Measurements from ENCODE around the gene CLDND2.

The CLDND2 gene

GRCh38 chr19:51365965-51366388, 2.8 kb downstream of the CLDND2 start, which contains the start of gene ETFB (continued):
- TF ChIP-seq, protein P1, sequence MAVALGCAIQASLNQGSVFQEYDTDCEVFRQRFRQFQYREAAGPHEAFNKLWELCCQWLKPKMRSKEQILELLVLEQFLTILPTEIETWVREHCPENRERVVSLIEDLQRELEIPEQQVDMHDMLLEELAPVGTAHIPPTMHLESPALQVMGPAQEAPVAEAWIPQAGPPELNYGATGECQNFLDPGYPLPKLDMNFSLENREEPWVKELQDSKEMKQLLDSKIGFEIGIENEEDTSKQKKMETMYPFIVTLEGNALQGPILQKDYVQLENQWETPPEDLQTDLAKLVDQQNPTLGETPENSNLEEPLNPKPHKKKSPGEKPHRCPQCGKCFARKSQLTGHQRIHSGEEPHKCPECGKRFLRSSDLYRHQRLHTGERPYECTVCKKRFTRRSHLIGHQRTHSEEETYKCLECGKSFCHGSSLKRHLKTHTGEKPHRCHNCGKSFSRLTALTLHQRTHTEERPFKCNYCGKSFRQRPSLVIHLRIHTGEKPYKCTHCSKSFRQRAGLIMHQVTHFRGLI (tag by site-specific recombination; IDR thresholded peaks at IDR 0.05): peak; percentile 76
- TF ChIP-seq ZBTB7A (tag by site-specific recombination; IDR thresholded peaks at IDR 0.05; ENCODE audit: low read depth) (peak; percentile 45; the same call in 1 of the 2 replicates), OSR2 (tag by site-specific recombination; IDR thresholded peaks at IDR 0.05) (peak; percentile 16; the same call in 1 of the 2 replicates), ZNF280D (tag by site-specific recombination; IDR thresholded peaks at IDR 0.05) (0 out of 2 replicates have a peak, but pooled peaks have one; percentile 36), ZNF837 (tag by site-specific recombination; IDR thresholded peaks at IDR 0.05) (no peak), GLI4 (tag by site-specific recombination; IDR thresholded peaks at IDR 0.05) (0 out of 2 replicates have a peak, but pooled peaks have one; percentile 28), ZSCAN30 (tag by site-specific recombination; IDR thresholded peaks at IDR 0.05) (peak; percentile 35; the same call in 1 of the 2 replicates)
- TF ChIP-seq, protein P2, sequence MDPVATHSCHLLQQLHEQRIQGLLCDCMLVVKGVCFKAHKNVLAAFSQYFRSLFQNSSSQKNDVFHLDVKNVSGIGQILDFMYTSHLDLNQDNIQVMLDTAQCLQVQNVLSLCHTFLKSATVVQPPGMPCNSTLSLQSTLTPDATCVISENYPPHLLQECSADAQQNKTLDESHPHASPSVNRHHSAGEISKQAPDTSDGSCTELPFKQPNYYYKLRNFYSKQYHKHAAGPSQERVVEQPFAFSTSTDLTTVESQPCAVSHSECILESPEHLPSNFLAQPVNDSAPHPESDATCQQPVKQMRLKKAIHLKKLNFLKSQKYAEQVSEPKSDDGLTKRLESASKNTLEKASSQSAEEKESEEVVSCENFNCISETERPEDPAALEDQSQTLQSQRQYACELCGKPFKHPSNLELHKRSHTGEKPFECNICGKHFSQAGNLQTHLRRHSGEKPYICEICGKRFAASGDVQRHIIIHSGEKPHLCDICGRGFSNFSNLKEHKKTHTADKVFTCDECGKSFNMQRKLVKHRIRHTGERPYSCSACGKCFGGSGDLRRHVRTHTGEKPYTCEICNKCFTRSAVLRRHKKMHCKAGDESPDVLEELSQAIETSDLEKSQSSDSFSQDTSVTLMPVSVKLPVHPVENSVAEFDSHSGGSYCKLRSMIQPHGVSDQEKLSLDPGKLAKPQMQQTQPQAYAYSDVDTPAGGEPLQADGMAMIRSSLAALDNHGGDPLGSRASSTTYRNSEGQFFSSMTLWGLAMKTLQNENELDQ (tag by site-specific recombination; IDR thresholded peaks at IDR 0.05; ENCODE audit: low read depth): no peak
- TF ChIP-seq, protein P3, sequence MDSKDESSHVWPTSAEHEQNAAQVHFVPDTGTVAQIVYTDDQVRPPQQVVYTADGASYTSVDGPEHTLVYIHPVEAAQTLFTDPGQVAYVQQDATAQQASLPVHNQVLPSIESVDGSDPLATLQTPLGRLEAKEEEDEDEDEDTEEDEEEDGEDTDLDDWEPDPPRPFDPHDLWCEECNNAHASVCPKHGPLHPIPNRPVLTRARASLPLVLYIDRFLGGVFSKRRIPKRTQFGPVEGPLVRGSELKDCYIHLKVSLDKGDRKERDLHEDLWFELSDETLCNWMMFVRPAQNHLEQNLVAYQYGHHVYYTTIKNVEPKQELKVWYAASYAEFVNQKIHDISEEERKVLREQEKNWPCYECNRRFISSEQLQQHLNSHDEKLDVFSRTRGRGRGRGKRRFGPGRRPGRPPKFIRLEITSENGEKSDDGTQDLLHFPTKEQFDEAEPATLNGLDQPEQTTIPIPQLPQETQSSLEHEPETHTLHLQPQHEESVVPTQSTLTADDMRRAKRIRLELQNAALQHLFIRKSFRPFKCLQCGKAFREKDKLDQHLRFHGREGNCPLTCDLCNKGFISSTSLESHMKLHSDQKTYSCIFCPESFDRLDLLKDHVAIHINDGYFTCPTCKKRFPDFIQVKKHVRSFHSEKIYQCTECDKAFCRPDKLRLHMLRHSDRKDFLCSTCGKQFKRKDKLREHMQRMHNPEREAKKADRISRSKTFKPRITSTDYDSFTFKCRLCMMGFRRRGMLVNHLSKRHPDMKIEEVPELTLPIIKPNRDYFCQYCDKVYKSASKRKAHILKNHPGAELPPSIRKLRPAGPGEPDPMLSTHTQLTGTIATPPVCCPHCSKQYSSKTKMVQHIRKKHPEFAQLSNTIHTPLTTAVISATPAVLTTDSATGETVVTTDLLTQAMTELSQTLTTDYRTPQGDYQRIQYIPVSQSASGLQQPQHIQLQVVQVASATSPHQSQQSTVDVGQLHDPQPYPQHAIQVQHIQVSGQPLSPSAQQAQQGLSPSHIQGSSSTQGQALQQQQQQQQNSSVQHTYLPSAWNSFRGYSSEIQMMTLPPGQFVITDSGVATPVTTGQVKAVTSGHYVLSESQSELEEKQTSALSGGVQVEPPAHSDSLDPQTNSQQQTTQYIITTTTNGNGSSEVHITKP (tag by site-specific recombination; IDR thresholded peaks at IDR 0.05): no peak

DNA sequence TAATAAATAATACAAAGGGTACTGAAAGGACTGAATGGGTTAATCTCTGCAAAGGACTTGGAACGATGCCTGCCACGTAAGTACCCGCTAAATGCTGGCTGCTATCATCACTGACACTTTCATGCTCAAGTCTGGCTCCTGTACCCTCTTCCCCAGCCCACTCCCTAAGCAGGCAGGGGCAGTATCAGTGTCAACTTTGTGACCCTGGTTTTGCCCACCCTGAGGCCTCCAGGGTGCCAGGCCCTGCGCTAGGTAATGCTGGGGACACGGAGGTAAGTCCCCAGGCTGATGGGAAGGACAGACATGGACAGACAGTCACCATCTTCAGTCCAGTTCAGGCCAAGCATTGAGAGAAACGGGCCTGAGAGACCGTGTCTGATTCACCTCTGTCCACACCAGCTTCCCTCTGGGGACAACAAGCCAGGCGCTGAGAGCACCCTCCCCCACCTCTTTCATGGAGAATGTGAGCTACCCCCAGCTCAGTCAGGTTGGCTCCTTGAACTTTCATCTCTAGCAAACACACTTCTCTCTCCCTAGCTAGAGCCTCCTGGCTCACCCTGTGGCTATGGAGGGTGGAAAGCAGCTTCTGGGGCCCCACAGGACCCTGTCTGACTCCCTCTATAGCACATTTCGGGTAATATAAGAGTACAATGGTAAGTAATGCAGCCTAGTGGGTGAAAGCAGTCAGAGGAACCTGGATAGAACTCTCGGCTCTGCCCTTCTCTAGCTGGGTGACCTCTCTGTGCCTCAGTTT, 3.4 kb downstream of the CLDND2 start:
- peak overlapping the region; percentile 76; the same call in 1 of the 2 replicates for H3K27ac ChIP-seq (ENCODE audit: extremely low read depth, low read depth, low read length)
- ChIA-PET POLR2A (interaction anchor here (0.5 to 1.6 kb wide), 6 partner anchors 12 to 206 kb away, joined by 3 to 10 read pairs (median 5); partner anchors contain the start of genes VSIG10L and ZNF175), CTCF (interaction anchor here (0.6 to 1.3 kb wide), 6 partner anchors 17 to 42 kb away, joined by 3 to 6 read pairs (median 4); no protein-coding TSS in a partner anchor)
- no peaks in the 10 kb centered on the region; a peak in 1 of 3 replicates for H3K36me3 ChIP-seq (ENCODE audit: control insufficient read depth in 2 of 2, insufficient read depth in 1 of 2, low read length in 2 of 2)
- H3K9me3 ChIP-seq (ENCODE audit: control insufficient read depth, insufficient read depth, low read depth, low read length): no peaks in the 10 kb centered on the region
- H3K4me3 ChIP-seq (ENCODE audit: low read depth, low read length): peak overlapping the region; percentile 77
- TF ChIP-seq, protein P4, sequence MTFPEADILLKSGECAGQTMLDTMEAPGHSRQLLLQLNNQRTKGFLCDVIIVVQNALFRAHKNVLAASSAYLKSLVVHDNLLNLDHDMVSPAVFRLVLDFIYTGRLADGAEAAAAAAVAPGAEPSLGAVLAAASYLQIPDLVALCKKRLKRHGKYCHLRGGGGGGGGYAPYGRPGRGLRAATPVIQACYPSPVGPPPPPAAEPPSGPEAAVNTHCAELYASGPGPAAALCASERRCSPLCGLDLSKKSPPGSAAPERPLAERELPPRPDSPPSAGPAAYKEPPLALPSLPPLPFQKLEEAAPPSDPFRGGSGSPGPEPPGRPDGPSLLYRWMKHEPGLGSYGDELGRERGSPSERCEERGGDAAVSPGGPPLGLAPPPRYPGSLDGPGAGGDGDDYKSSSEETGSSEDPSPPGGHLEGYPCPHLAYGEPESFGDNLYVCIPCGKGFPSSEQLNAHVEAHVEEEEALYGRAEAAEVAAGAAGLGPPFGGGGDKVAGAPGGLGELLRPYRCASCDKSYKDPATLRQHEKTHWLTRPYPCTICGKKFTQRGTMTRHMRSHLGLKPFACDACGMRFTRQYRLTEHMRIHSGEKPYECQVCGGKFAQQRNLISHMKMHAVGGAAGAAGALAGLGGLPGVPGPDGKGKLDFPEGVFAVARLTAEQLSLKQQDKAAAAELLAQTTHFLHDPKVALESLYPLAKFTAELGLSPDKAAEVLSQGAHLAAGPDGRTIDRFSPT (tag by site-specific recombination; IDR thresholded peaks at IDR 0.05): 0 out of 2 replicates have a peak, but pooled peaks have one; percentile 22
- TF ChIP-seq ZNF792 (tag by site-specific recombination; IDR thresholded peaks at IDR 0.05) (no peak), GLIS2 (tag by site-specific recombination; IDR thresholded peaks at IDR 0.05) (no peak), GLIS1 (tag by site-specific recombination; IDR thresholded peaks at IDR 0.05) (peak; percentile 13; the same call in 1 of the 2 replicates), ZBTB20 (tag by site-specific recombination; IDR thresholded peaks at IDR 0.05) (peak; percentile 89), FEZF1 (tag by site-specific recombination; IDR thresholded peaks at IDR 0.05) (no peak)
- TF ChIP-seq, protein P5, sequence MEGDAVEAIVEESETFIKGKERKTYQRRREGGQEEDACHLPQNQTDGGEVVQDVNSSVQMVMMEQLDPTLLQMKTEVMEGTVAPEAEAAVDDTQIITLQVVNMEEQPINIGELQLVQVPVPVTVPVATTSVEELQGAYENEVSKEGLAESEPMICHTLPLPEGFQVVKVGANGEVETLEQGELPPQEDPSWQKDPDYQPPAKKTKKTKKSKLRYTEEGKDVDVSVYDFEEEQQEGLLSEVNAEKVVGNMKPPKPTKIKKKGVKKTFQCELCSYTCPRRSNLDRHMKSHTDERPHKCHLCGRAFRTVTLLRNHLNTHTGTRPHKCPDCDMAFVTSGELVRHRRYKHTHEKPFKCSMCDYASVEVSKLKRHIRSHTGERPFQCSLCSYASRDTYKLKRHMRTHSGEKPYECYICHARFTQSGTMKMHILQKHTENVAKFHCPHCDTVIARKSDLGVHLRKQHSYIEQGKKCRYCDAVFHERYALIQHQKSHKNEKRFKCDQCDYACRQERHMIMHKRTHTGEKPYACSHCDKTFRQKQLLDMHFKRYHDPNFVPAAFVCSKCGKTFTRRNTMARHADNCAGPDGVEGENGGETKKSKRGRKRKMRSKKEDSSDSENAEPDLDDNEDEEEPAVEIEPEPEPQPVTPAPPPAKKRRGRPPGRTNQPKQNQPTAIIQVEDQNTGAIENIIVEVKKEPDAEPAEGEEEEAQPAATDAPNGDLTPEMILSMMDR (tag by site-specific recombination; IDR thresholded peaks at IDR 0.05): peak; percentile 6; the same call in 1 of the 2 replicates
- TF ChIP-seq, protein P6, sequence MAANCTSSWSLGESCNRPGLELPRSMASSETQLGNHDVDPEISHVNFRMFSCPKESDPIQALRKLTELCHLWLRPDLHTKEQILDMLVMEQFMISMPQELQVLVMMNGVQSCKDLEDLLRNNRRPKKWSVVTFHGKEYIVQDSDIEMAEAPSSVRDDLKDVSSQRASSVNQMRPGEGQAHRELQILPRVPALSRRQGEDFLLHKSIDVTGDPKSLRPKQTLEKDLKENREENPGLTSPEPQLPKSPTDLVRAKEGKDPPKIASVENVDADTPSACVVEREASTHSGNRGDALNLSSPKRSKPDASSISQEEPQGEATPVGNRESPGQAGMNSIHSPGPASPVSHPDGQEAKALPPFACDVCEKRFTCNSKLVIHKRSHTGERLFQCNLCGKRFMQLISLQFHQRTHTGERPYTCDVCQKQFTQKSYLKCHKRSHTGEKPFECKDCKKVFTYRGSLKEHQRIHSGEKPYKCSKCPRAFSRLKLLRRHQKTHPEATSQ (tag by site-specific recombination; IDR thresholded peaks at IDR 0.05): no peak
- peaks cover 10% of the 10 kb centered on the region for H3K4me1 ChIP-seq (ENCODE audit: control insufficient read depth, insufficient read depth, low read length)
